Measurements from ENCODE around the gene CRTAC1. TPM values are rescaled to one million over a fixed set of nuclear protein-coding genes. Genes with fewer than 3 reads are reported as not detected.

Gene CRTAC1
- total RNA-seq, 2 experiments from 2014 or later: not detected

- no peaks in the 10 kb centered on the region for H3K36me3 Mint-ChIP-seq (ENCODE audit: low read depth)
- ChIA-PET CTCF (no interaction called here), POLR2A (no interaction called here)
- DNase-seq: no peak
- H3K4me1 Mint-ChIP-seq: peaks cover 4% of the 10 kb centered on the region
- no peak overlapping the region for H3K4me3 Mint-ChIP-seq
- H3K27me3 Mint-ChIP-seq: peaks cover 1% of the 10 kb centered on the region
- H3K27ac Mint-ChIP-seq: no peak overlapping the region
- no peaks in the 10 kb centered on the region for H3K9me3 Mint-ChIP-seq
These were observed 119.8 kb downstream of the CRTAC1 start for GRCh38 chr10:97910661-97911060.

GRCh38 chr10:97907830-97908229 is 122.6 kb downstream of the CRTAC1 start:
- CTCF ChIA-PET: no interaction called here
- POLR2A ChIA-PET: no interaction called here

GRCh38 chr10:97907211-97907610 is 123.2 kb downstream of the CRTAC1 start:
- H3K9me3 Mint-ChIP-seq: no peaks in the 10 kb centered on the region
- H3K36me3 Mint-ChIP-seq (ENCODE audit: low read depth): no peaks in the 10 kb centered on the region
- CTCF ChIA-PET: interaction anchor here (0.7 to 1.0 kb wide), 2 partner anchors 18 to 134 kb away, joined by 3 to 4 read pairs; no protein-coding TSS in a partner anchor
- H3K27ac Mint-ChIP-seq: no peak overlapping the region
- H3K4me1 Mint-ChIP-seq: peaks cover 5% of the 10 kb centered on the region
- H3K27me3 Mint-ChIP-seq: peaks cover 5% of the 10 kb centered on the region
- H3K4me3 Mint-ChIP-seq: no peak overlapping the region
- POLR2A ChIA-PET: no interaction called here
- no peak for DNase-seq

More at GRCh38 chr10:97907830-97908229, 122.6 kb downstream of the CRTAC1 start:
- H3K27ac Mint-ChIP-seq: no peak overlapping the region
- peaks cover 5% of the 10 kb centered on the region for H3K4me1 Mint-ChIP-seq
- no peaks in the 10 kb centered on the region for H3K36me3 Mint-ChIP-seq (ENCODE audit: low read depth)
- no peaks in the 10 kb centered on the region for H3K9me3 Mint-ChIP-seq
- peaks cover 5% of the 10 kb centered on the region for H3K27me3 Mint-ChIP-seq
- H3K4me3 Mint-ChIP-seq: no peak overlapping the region
- DNase-seq: no peak

GRCh38 chr10:97905276-97905675 is 125.1 kb downstream of the CRTAC1 start:
- CTCF ChIA-PET: interaction anchor here (1.0 to 1.4 kb wide), 3 partner anchors 9 to 36 kb away, joined by 3 read pairs; no protein-coding TSS in a partner anchor
- H3K27ac Mint-ChIP-seq: no peak overlapping the region

GRCh38 chr10:97904576-97904975 is 125.8 kb downstream of the CRTAC1 start:
- DNase-seq: no peak
- Mint-ChIP-seq H3K27me3 (peaks cover 5% of the 10 kb centered on the region), H3K4me1 (peaks cover 5% of the 10 kb centered on the region), H3K27ac (no peak overlapping the region), H3K9me3 (no peaks in the 10 kb centered on the region), H3K4me3 (no peak overlapping the region), H3K36me3 (ENCODE audit: low read depth) (no peaks in the 10 kb centered on the region)
- POLR2A ChIA-PET: no interaction called here
- CTCF ChIA-PET: interaction anchor here (1.0 to 2.1 kb wide), 4 partner anchors 10 to 142 kb away, joined by 3 to 5 read pairs (median 3); no protein-coding TSS in a partner anchor

More at GRCh38 chr10:97905276-97905675, 125.1 kb downstream of the CRTAC1 start:
- DNase-seq: no peak
- Mint-ChIP-seq H3K4me1 (peaks cover 5% of the 10 kb centered on the region), H3K9me3 (no peaks in the 10 kb centered on the region), H3K4me3 (no peak overlapping the region), H3K36me3 (ENCODE audit: low read depth) (no peaks in the 10 kb centered on the region), H3K27me3 (peaks cover 5% of the 10 kb centered on the region)
- POLR2A ChIA-PET: no interaction called here

- H3K36me3 Mint-ChIP-seq (ENCODE audit: low read depth): no peaks in the 10 kb centered on the region
- no peaks in the 10 kb centered on the region for H3K9me3 Mint-ChIP-seq
- H3K4me1 Mint-ChIP-seq: peaks cover 5% of the 10 kb centered on the region
- CTCF ChIA-PET: interaction anchor here (1.0 to 2.1 kb wide), 3 partner anchors 16 to 142 kb away, joined by 3 to 5 read pairs (median 3); no protein-coding TSS in a partner anchor
- H3K27ac Mint-ChIP-seq: no peak overlapping the region
- peaks cover 5% of the 10 kb centered on the region for H3K27me3 Mint-ChIP-seq
- H3K4me3 Mint-ChIP-seq: no peak overlapping the region
- POLR2A ChIA-PET: no interaction called here
- DNase-seq: no peak
These were observed 126.4 kb downstream of the CRTAC1 start for GRCh38 chr10:97904018-97904381.

GRCh38 chr10:97903128-97904017 is 127.0 kb downstream of the CRTAC1 start:
- H3K36me3 Mint-ChIP-seq (ENCODE audit: low read depth): no peaks in the 10 kb centered on the region
- DNase-seq: no peak
- peaks cover 5% of the 10 kb centered on the region for H3K4me1 Mint-ChIP-seq
- no peaks in the 10 kb centered on the region for H3K9me3 Mint-ChIP-seq
- H3K4me3 Mint-ChIP-seq: no peak overlapping the region
- no peak overlapping the region for H3K27ac Mint-ChIP-seq
- POLR2A ChIA-PET: no interaction called here
- peaks cover 5% of the 10 kb centered on the region for H3K27me3 Mint-ChIP-seq
- CTCF ChIA-PET: interaction anchor here (1.5 to 2.1 kb wide), 2 partner anchors 34 to 143 kb away, joined by 5 read pairs; no protein-coding TSS in a partner anchor

- CTCF ChIA-PET: no interaction called here
- peaks cover 4% of the 10 kb centered on the region for H3K27me3 Mint-ChIP-seq
- POLR2A ChIA-PET: no interaction called here
- H3K4me3 Mint-ChIP-seq: no peak overlapping the region
- no peak for DNase-seq
- peaks cover 5% of the 10 kb centered on the region for H3K4me1 Mint-ChIP-seq
- no peaks in the 10 kb centered on the region for H3K36me3 Mint-ChIP-seq (ENCODE audit: low read depth)
- H3K9me3 Mint-ChIP-seq: no peaks in the 10 kb centered on the region
- H3K27ac Mint-ChIP-seq: no peak overlapping the region
These were observed 129.0 kb downstream of the CRTAC1 start for GRCh38 chr10:97901381-97901780.

GRCh38 chr10:97898429-97898828 is 132.0 kb downstream of the CRTAC1 start:
- no peak overlapping the region for H3K4me3 Mint-ChIP-seq
- POLR2A ChIA-PET: no interaction called here
- H3K4me1 Mint-ChIP-seq: no peaks in the 10 kb centered on the region
- H3K9me3 Mint-ChIP-seq: no peaks in the 10 kb centered on the region
- CTCF ChIA-PET: interaction anchor here (2.3 kb wide), 1 partner anchor 16 kb away, joined by 12 read pairs; no protein-coding TSS in a partner anchor
- H3K27ac Mint-ChIP-seq: no peak overlapping the region
- no peaks in the 10 kb centered on the region for H3K36me3 Mint-ChIP-seq (ENCODE audit: low read depth)
- no peak for DNase-seq
- H3K27me3 Mint-ChIP-seq: peaks cover 3% of the 10 kb centered on the region

GRCh38 chr10:97896756-97897358 is 133.6 kb downstream of the CRTAC1 start:
- Mint-ChIP-seq H3K27me3 (peaks cover 3% of the 10 kb centered on the region), H3K9me3 (no peaks in the 10 kb centered on the region), H3K27ac (no peak overlapping the region), H3K4me1 (no peaks in the 10 kb centered on the region), H3K4me3 (no peak overlapping the region), H3K36me3 (ENCODE audit: low read depth) (no peaks in the 10 kb centered on the region)
- DNase-seq: no peak
- POLR2A ChIA-PET: no interaction called here
- CTCF ChIA-PET: no interaction called here

- no peak for DNase-seq
- Mint-ChIP-seq H3K27ac (no peak overlapping the region), H3K4me3 (no peak overlapping the region), H3K4me1 (no peaks in the 10 kb centered on the region), H3K36me3 (ENCODE audit: low read depth) (no peaks in the 10 kb centered on the region), H3K9me3 (no peaks in the 10 kb centered on the region), H3K27me3 (peaks cover 9% of the 10 kb centered on the region)
- POLR2A ChIA-PET: no interaction called here
- CTCF ChIA-PET: no interaction called here
These were observed 134.5 kb downstream of the CRTAC1 start for GRCh38 chr10:97895915-97896314.

- CTCF ChIA-PET: no interaction called here
- H3K27me3 Mint-ChIP-seq: peaks cover 9% of the 10 kb centered on the region
- DNase-seq: no peak
- POLR2A ChIA-PET: no interaction called here
- H3K4me1 Mint-ChIP-seq: no peaks in the 10 kb centered on the region
- H3K36me3 Mint-ChIP-seq (ENCODE audit: low read depth): no peaks in the 10 kb centered on the region
- H3K27ac Mint-ChIP-seq: no peak overlapping the region
- no peak overlapping the region for H3K4me3 Mint-ChIP-seq
- H3K9me3 Mint-ChIP-seq: no peaks in the 10 kb centered on the region
These were observed 135.3 kb downstream of the CRTAC1 start for GRCh38 chr10:97895084-97895483.

GRCh38 chr10:97894092-97894491 is 136.3 kb downstream of the CRTAC1 start:
- ChIA-PET POLR2A (no interaction called here), CTCF (no interaction called here)
- DNase-seq: no peak
- no peaks in the 10 kb centered on the region for H3K36me3 Mint-ChIP-seq (ENCODE audit: low read depth)
- H3K4me3 Mint-ChIP-seq: no peak overlapping the region
- peaks cover 9% of the 10 kb centered on the region for H3K27me3 Mint-ChIP-seq
- H3K27ac Mint-ChIP-seq: no peak overlapping the region
- H3K9me3 Mint-ChIP-seq: no peaks in the 10 kb centered on the region
- H3K4me1 Mint-ChIP-seq: no peaks in the 10 kb centered on the region
